Activated CD4-positive, alpha-beta T cell treated with anti-CD3 and anti-CD28 coated beads, Interleukin-2, amount 50 U/mL, for 1 hour (primary cell): ENCODE measurements around the gene PLBD1.

ENCODE experiments used
- DNase-seq: peaks from one replicate; pipeline ENCODE4 v3.0.0-alpha.2; 2020

PLBD1 gene

GRCh38 chr12:14567351-14568162 lies at the start of gene PLBD1:
Gene PLBD1, minus strand, starts transcription at chr12:14567883. Its CDS starts 187 bp downstream, at chr12:14567696.
- DNase-seq, result no peak

GRCh38 chr12:14614704-14615121 lies 47.0 kb upstream of the PLBD1 start:
- no peak for DNase-seq

- DNase-seq, result no peak
Observed at GRCh38 chr12:14613718-14614117, 46.0 kb upstream of the PLBD1 start.

- no peak for DNase-seq
Observed at GRCh38 chr12:14612898-14613445, 45.3 kb upstream of the PLBD1 start.

- DNase-seq, result no peak
Observed at GRCh38 chr12:14612250-14612649, 44.6 kb upstream of the PLBD1 start.

- no peak for DNase-seq
Observed at GRCh38 chr12:14611640-14612203, 44.0 kb upstream of the PLBD1 start.

GRCh38 chr12:14607568-14607967 lies 39.9 kb upstream of the PLBD1 start:
- no peak for DNase-seq

GRCh38 chr12:14605401-14605989 lies 37.8 kb upstream of the PLBD1 start:
- no peak for DNase-seq

GRCh38 chr12:14601692-14602478 lies 34.2 kb upstream of the PLBD1 start:
- DNase-seq, result no peak

- no peak for DNase-seq
Observed at GRCh38 chr12:14597480-14597879, 29.8 kb upstream of the PLBD1 start.

GRCh38 chr12:14591719-14592118 lies 24.0 kb upstream of the PLBD1 start:
- no peak for DNase-seq

GRCh38 chr12:14589169-14590004 lies 21.7 kb upstream of the PLBD1 start:
- DNase-seq, result no peak

- no peak for DNase-seq
Observed at GRCh38 chr12:14588571-14588970, 20.9 kb upstream of the PLBD1 start.

- DNase-seq, result no peak
Observed at GRCh38 chr12:14578646-14579045, 11.0 kb upstream of the PLBD1 start.

GRCh38 chr12:14577344-14577743 lies 9.7 kb upstream of the PLBD1 start:
- no peak for DNase-seq

GRCh38 chr12:14576896-14577295 lies 9.2 kb upstream of the PLBD1 start:
- DNase-seq, result no peak

GRCh38 chr12:14575585-14575984 lies 7.9 kb upstream of the PLBD1 start:
- no peak for DNase-seq

- no peak for DNase-seq
Observed at GRCh38 chr12:14573118-14573517, 5.4 kb upstream of the PLBD1 start.

- no peak for DNase-seq
Observed at GRCh38 chr12:14572401-14572800, 4.7 kb upstream of the PLBD1 start.

GRCh38 chr12:14571779-14572178 lies 4.1 kb upstream of the PLBD1 start:
- DNase-seq, result no peak

GRCh38 chr12:14570231-14570630 lies 2.5 kb upstream of the PLBD1 start:
- no peak for DNase-seq

GRCh38 chr12:14564336-14564959 lies 3.2 kb downstream of the PLBD1 start:
- DNase-seq, result no peak
